NB4 (cell line): ENCODE results near the gene PLD4.

Experiments
- CTCF ChIP-seq: IDR thresholded peaks from one replicate; pipeline ENCODE4 v1.5.1; 2012; ENCODE audit warnings: low read depth, low read length
- POLR2A ChIP-seq: IDR thresholded peaks from 2 replicates; pipeline ENCODE4 v1.6.1; 2011; ENCODE audit warnings: mild to moderate bottlenecking; ENCODE audit not compliant: insufficient read length; ENCODE audit errors: extremely low read depth

- TF ChIP-seq CTCF (no peak), POLR2A (no peak)
Observed at GRCh38 chr14:104968541-104969401, 44.1 kb downstream of the PLD4 start.
